HepG2 (cell line): ENCODE results near the gene PLCB1. TPM values are rescaled to one million over a fixed set of nuclear protein-coding genes. Genes with fewer than 3 reads are reported as not detected.

ENCODE experiments used
- ATAC-seq: fragments of 200-7000 bp; cut with Tn5 transposase; 3 replicates; pipeline ENCODE4 v1.9.1; 2020; ENCODE audit warnings: mild to moderate bottlenecking, moderate library complexity
- BruUV-seq: library from RNA; stranded (reverse); fragments of 400-500 nt; replicated peaks from 2 replicates; lab custom pipeline; 2021; lab: Mats Ljungman, UMichigan
- CTCF ChIA-PET: fragments of 300-600 bp; formaldehyde crosslinking; extraction: SDS; loops from one replicate; lab custom pipeline; 2021; ENCODE audit warnings: low total read pairs, inconsistent platforms, low intra/inter-chr PET ratio; lab: Yijun Ruan, JAX
- POLR2A ChIA-PET: fragments of 350-600 bp; sonication (Branson Sonifier 250); formaldehyde crosslinking; loops from one replicate; lab custom pipeline; 2020; ENCODE audit warnings: antibody characterized with exemption, inconsistent platforms; lab: Yijun Ruan, JAX
- DNase-seq: peaks from one replicate; pipeline ENCODE4 v3.0.0-alpha.2; 2015; ENCODE audit warnings: low spot score
- FAIRE-seq: peaks from 3 replicates; lab custom pipeline; 2011; peaks lifted over from hg19 to GRCh38; lab: Jason Lieb, UNC
- H2AFZ ChIP-seq: one replicate; pipeline ENCODE4 v1.6.1; 2011; ENCODE audit warnings: low read length, inconsistent platforms
- H3K27ac ChIP-seq: fragments of 300-600 bp; 3 replicates; pipeline ENCODE4 v1.8.0; 2011; ENCODE audit warnings: mixed run types, mild to moderate bottlenecking, mixed read lengths, low read length, inconsistent platforms; ENCODE audit not compliant: insufficient read depth; ENCODE audit errors: extremely low read length
- H3K27me3 ChIP-seq, 2 experiments: fragments of 200-600 bp in 1 of 2; 2 replicates in 1 of 2; 3 replicates in 1 of 2; pipeline versions ENCODE4 v1.6.0 to v1.8.0; 2011; ENCODE audit warnings: low read length in 2 of 2, mild to moderate bottlenecking in 2 of 2, moderate library complexity in 2 of 2, inconsistent platforms in 1 of 2; ENCODE audit not compliant: insufficient read depth in 2 of 2, control insufficient read depth in 1 of 2
- H3K36me3 ChIP-seq, 2 experiments: fragments of 200-600 bp in 1 of 2; replicated peaks in 1 of 2; 2 replicates in 1 of 2; 3 replicates in 1 of 2; pipeline versions ENCODE4 v1.5.1 to v1.8.0; 2011; ENCODE audit warnings: low read length in 2 of 2, inconsistent platforms in 1 of 2; ENCODE audit not compliant: insufficient read depth in 2 of 2, control insufficient read depth in 1 of 2
- H3K4me1 ChIP-seq: 2 replicates; pipeline ENCODE4 v1.5.1; 2012; ENCODE audit warnings: low read length, inconsistent platforms; ENCODE audit not compliant: insufficient read depth
- H3K4me2 ChIP-seq: 2 replicates; pipeline ENCODE4 v1.6.0; 2011; ENCODE audit warnings: low read depth, low read length, inconsistent platforms
- H3K4me3 ChIP-seq, 3 experiments: fragments of 200-600 bp in 1 of 3; sonication (generic), shearing (Covaris generic) in 1 of 3; replicated peaks in 1 of 3; 2 replicates each; pipeline ENCODE4 v1.5.1; 2011 to 2016; ENCODE audit warnings: low read length in 3 of 3, inconsistent platforms in 2 of 3, low read depth in 2 of 3, mild to moderate bottlenecking in 2 of 3, control low read depth in 1 of 3, mixed read lengths in 1 of 3; ENCODE audit not compliant: insufficient read depth in 1 of 3
- H3K79me2 ChIP-seq: one replicate; pipeline ENCODE4 v1.6.1; 2011; ENCODE audit warnings: low read length, inconsistent platforms; ENCODE audit not compliant: insufficient read depth
- H3K9ac ChIP-seq: 2 replicates; pipeline ENCODE4 v1.6.0; 2011; ENCODE audit warnings: mild to moderate bottlenecking, low read depth, low read length, inconsistent platforms; ENCODE audit not compliant: insufficient read depth
- H3K9me3 ChIP-seq: 2 replicates; pipeline ENCODE4 v1.5.1; 2012; ENCODE audit warnings: mild to moderate bottlenecking, low read length
- H4K20me1 ChIP-seq: 2 replicates; pipeline ENCODE4 v1.6.0; 2011; ENCODE audit warnings: inconsistent platforms, mild to moderate bottlenecking, low read length, moderate library complexity; ENCODE audit not compliant: insufficient read depth
- CC2D1A ChIP-seq: sonication (generic); formaldehyde crosslinking; IDR thresholded peaks from 2 replicates; pipeline ENCODE4 v1.8.1; 2023; ENCODE audit warnings: mild to moderate bottlenecking, missing genetic modification reagents
- GABPB1 ChIP-seq: IDR thresholded peaks from 2 replicates; pipeline ENCODE4 v1.6.1; 2016; ENCODE audit warnings: mild to moderate bottlenecking, missing genetic modification reagents, moderate library complexity, missing compliant biosample characterization
- HDAC1 ChIP-seq: sonication (generic); formaldehyde crosslinking; IDR thresholded peaks from 2 replicates; pipeline ENCODE4 v1.5.1; 2020; ENCODE audit warnings: mild to moderate bottlenecking, missing genetic modification reagents
- HMG20A ChIP-seq: IDR thresholded peaks from 2 replicates; pipeline ENCODE4 v1.6.1; 2016; ENCODE audit warnings: borderline replicate concordance
- KDM6A ChIP-seq: IDR thresholded peaks from 2 replicates; pipeline ENCODE4 v1.6.1; 2016; ENCODE audit warnings: low read depth
- MAFG ChIP-seq: sonication (generic); formaldehyde crosslinking; IDR thresholded peaks from 2 replicates; pipeline ENCODE4 v1.5.1; 2020; ENCODE audit warnings: mild to moderate bottlenecking, missing genetic modification reagents
- MEF2D ChIP-seq: sonication (generic); formaldehyde crosslinking; IDR thresholded peaks from 2 replicates; pipeline ENCODE4 v1.5.1; 2020; ENCODE audit warnings: mild to moderate bottlenecking, missing genetic modification reagents
- NFIB ChIP-seq: sonication (generic); formaldehyde crosslinking; IDR thresholded peaks from 2 replicates; pipeline ENCODE4 v1.9.0; 2021; ENCODE audit warnings: missing genetic modification reagents, mild to moderate bottlenecking, borderline replicate concordance
- NR1H2 ChIP-seq: sonication (generic); formaldehyde crosslinking; IDR thresholded peaks from 2 replicates; pipeline ENCODE4 v1.8.1; 2022; ENCODE audit warnings: low read depth, missing genetic modification reagents, borderline replicate concordance
- U2AF1 ChIP-seq: fragments of 200-400 bp; formaldehyde crosslinking; optimal IDR thresholded peaks from 2 replicates; pipeline ENCODE3; 2017; ENCODE audit warnings: mild to moderate bottlenecking, low read depth, low read length
- ZKSCAN5 ChIP-seq: sonication (generic); formaldehyde crosslinking; IDR thresholded peaks from 2 replicates; pipeline ENCODE4 v1.5.1; 2020; ENCODE audit warnings: mild to moderate bottlenecking, missing genetic modification reagents
- ZNF124 ChIP-seq: sonication (generic); formaldehyde crosslinking; IDR thresholded peaks from 2 replicates; pipeline ENCODE4 v1.4.0; 2020; ENCODE audit warnings: missing genetic modification reagents
- ZNF724P ChIP-seq: sonication (generic); formaldehyde crosslinking; IDR thresholded peaks from 2 replicates; pipeline ENCODE4 v1.8.0; 2022; ENCODE audit warnings: missing genetic modification reagents, borderline replicate concordance
- ZNF746 ChIP-seq: sonication (generic); formaldehyde crosslinking; IDR thresholded peaks from 2 replicates; pipeline ENCODE4 v1.8.0; 2022; ENCODE audit warnings: mild to moderate bottlenecking, missing genetic modification reagents
- in situ Hi-C: cut with HindIII; loops from 2 replicates; pipeline ENCODE4 v1.10.0; 2017; ENCODE audit warnings: low pct_unique_long_range_greater_than_20kb; ENCODE audit not compliant: extremely low pct_ligation_motif_present
- intact Hi-C: fragments of 100-400 bp; cut with micrococcal nuclease; formaldehyde crosslinking; loops from one replicate; pipeline ENCODE4 v1.10.0; 2022; ENCODE audit not compliant: unreplicated experiment
- polyA plus RNA-seq, 8 experiments: library from polyadenylated mRNA; depleted of rRNA in 3 of 8; stranded (reverse) in 7 of 8; unstranded in 1 of 8; fragments of >200 nt; fragmentation: Illumina TruSeq in 4 of 8; extraction: Trizol in 4 of 8; gene quantifications; 2 replicates each; pipeline versions ENCODE4 v1.2.1 to v1.2.3, GENCODE V29; 2011 to 2016; ENCODE audit warnings: low read depth in 4 of 8, missing spikeins in 1 of 8, mixed read lengths in 1 of 8; ENCODE audit not compliant: insufficient read depth in 1 of 8
- total RNA-seq, 5 experiments: library from RNA; depleted of rRNA; stranded (reverse); fragments of >200 nt; fragmentation: Illumina TruSeq; extraction: Trizol; gene quantifications; 2 replicates each; pipeline ENCODE4 v1.2.3, GENCODE V29; 2016; ENCODE audit warnings: low read depth in 1 of 5
- TF ChIP-seq, protein P1 (sequence below): sonication (generic); formaldehyde crosslinking; IDR thresholded peaks from 2 replicates; pipeline ENCODE4 v1.8.1; 2022; ENCODE audit warnings: mild to moderate bottlenecking, missing genetic modification reagents
- TF ChIP-seq, protein P2 (sequence below): sonication (generic); formaldehyde crosslinking; IDR thresholded peaks from 2 replicates; pipeline ENCODE4 v1.4.0; 2020; ENCODE audit warnings: missing genetic modification reagents
- TF ChIP-seq, protein P3 (sequence below): sonication (generic); formaldehyde crosslinking; IDR thresholded peaks from 2 replicates; pipeline ENCODE4 v1.4.0; 2020; ENCODE audit warnings: mild to moderate bottlenecking, missing genetic modification reagents

Gene PLCB1
- total and polyA plus RNA-seq, 2 of the 13 experiments (the other 11 are each of a cell fraction or from before 2014, with no cell fraction given): 42.4 to 55.9 TPM

DNA sequence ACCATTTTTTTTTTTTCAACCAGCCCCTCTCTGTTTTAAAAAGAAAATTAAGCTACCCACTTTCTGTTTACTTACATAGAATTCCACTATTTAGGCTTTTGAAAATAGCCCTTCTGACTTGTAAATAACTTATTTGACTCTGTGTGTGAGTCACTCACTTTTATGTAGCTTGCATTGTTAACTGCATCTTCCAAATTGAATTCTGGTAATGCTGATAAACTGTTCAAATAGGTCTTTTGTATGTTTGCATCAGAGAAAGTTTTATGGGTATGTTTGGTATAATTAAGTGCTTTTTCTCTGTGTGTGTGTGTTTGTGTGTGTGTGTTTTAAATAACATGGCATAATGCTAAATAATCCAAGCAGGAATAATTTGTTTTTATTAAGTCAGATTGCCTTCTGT is 360.1 kb downstream of the PLCB1 start:
- intact Hi-C loops (no loop called here), in situ Hi-C loops (no loop called here)
- Histone ChIP-seq H3K9ac (no peak overlapping the region), H4K20me1 (no peaks in the 10 kb centered on the region), H3K9me3 (no peaks in the 10 kb centered on the region), H3K36me3 (no peaks in the 10 kb centered on the region), H3K27me3 (no peaks in the 10 kb centered on the region), H3K4me2 (no peak overlapping the region), H3K27ac (no peak overlapping the region), H3K4me3 (no peak overlapping the region), H3K4me1 (peaks cover 17% of the 10 kb centered on the region), H3K79me2 (peaks cover 2% of the 10 kb centered on the region), H2AFZ (no peak overlapping the region)
- ATAC-seq (no peak), DNase-seq (no peak), FAIRE-seq (no peak)
- CTCF ChIA-PET: no interaction called here
- TF ChIP-seq, protein P1, sequence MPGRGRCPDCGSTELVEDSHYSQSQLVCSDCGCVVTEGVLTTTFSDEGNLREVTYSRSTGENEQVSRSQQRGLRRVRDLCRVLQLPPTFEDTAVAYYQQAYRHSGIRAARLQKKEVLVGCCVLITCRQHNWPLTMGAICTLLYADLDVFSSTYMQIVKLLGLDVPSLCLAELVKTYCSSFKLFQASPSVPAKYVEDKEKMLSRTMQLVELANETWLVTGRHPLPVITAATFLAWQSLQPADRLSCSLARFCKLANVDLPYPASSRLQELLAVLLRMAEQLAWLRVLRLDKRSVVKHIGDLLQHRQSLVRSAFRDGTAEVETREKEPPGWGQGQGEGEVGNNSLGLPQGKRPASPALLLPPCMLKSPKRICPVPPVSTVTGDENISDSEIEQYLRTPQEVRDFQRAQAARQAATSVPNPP: no peak
- no peak for TF ChIP-seq MEF2D (CRISPR knock-in tag)
- TF ChIP-seq ZKSCAN5: no peak
- TF ChIP-seq ZNF124 (CRISPR knock-in tag): no peak
- TF ChIP-seq NR1H2 (CRISPR knock-in tag): no peak
- TF ChIP-seq HMG20A (CRISPR knock-in tag): no peak
- TF ChIP-seq U2AF1: no peak
- no peak for TF ChIP-seq NFIB (CRISPR knock-in tag)
- TF ChIP-seq ZNF724P (CRISPR knock-in tag): no peak
- TF ChIP-seq ZNF746: no peak
- no peak for TF ChIP-seq MAFG (CRISPR knock-in tag)
- no peak for TF ChIP-seq HDAC1
- no peak for TF ChIP-seq CC2D1A
- TF ChIP-seq KDM6A (CRISPR knock-in tag): no peak
- TF ChIP-seq, protein P2, sequence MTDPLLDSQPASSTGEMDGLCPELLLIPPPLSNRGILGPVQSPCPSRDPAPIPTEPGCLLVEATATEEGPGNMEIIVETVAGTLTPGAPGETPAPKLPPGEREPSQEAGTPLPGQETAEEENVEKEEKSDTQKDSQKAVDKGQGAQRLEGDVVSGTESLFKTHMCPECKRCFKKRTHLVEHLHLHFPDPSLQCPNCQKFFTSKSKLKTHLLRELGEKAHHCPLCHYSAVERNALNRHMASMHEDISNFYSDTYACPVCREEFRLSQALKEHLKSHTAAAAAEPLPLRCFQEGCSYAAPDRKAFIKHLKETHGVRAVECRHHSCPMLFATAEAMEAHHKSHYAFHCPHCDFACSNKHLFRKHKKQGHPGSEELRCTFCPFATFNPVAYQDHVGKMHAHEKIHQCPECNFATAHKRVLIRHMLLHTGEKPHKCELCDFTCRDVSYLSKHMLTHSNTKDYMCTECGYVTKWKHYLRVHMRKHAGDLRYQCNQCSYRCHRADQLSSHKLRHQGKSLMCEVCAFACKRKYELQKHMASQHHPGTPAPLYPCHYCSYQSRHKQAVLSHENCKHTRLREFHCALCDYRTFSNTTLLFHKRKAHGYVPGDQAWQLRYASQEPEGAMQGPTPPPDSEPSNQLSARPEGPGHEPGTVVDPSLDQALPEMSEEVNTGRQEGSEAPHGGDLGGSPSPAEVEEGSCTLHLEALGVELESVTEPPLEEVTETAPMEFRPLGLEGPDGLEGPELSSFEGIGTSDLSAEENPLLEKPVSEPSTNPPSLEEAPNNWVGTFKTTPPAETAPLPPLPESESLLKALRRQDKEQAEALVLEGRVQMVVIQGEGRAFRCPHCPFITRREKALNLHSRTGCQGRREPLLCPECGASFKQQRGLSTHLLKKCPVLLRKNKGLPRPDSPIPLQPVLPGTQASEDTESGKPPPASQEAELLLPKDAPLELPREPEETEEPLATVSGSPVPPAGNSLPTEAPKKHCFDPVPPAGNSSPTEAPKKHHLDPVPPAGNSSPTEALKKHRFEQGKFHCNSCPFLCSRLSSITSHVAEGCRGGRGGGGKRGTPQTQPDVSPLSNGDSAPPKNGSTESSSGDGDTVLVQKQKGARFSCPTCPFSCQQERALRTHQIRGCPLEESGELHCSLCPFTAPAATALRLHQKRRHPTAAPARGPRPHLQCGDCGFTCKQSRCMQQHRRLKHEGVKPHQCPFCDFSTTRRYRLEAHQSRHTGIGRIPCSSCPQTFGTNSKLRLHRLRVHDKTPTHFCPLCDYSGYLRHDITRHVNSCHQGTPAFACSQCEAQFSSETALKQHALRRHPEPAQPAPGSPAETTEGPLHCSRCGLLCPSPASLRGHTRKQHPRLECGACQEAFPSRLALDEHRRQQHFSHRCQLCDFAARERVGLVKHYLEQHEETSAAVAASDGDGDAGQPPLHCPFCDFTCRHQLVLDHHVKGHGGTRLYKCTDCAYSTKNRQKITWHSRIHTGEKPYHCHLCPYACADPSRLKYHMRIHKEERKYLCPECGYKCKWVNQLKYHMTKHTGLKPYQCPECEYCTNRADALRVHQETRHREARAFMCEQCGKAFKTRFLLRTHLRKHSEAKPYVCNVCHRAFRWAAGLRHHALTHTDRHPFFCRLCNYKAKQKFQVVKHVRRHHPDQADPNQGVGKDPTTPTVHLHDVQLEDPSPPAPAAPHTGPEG (CRISPR knock-in tag): no peak
- no peak for TF ChIP-seq GABPB1 (CRISPR knock-in tag)
- TF ChIP-seq, protein P3, sequence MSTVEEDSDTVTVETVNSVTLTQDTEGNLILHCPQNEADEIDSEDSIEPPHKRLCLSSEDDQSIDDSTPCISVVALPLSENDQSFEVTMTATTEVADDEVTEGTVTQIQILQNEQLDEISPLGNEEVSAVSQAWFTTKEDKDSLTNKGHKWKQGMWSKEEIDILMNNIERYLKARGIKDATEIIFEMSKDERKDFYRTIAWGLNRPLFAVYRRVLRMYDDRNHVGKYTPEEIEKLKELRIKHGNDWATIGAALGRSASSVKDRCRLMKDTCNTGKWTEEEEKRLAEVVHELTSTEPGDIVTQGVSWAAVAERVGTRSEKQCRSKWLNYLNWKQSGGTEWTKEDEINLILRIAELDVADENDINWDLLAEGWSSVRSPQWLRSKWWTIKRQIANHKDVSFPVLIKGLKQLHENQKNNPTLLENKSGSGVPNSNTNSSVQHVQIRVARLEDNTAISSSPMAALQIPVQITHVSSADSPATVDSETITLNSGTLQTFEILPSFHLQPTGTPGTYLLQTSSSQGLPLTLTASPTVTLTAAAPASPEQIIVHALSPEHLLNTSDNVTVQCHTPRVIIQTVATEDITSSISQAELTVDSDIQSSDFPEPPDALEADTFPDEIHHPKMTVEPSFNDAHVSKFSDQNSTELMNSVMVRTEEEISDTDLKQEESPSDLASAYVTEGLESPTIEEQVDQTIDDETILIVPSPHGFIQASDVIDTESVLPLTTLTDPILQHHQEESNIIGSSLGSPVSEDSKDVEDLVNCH (CRISPR knock-in tag): no peak
- POLR2A ChIA-PET: no interaction called here
- no TSS peak for BruUV-seq
